Transverse colon (tissue), 4 donors: Measurements from ENCODE around the gene PTPRF. TPM values are rescaled to one million over a fixed set of nuclear protein-coding genes. Genes with fewer than 3 reads are reported as not detected.

Source experiments
- DNase-seq: peaks from one replicate; pipeline ENCODE4 v3.0.0-alpha.2; 2019
- H3K27ac ChIP-seq, 4 donors: fragments of 200-600 bp; sonication (generic); 2 replicates each; pipeline ENCODE4 v1.5.1; 2016 to 2018; ENCODE audit warnings: inconsistent platforms in 4 of 4
- H3K27me3 ChIP-seq: fragments of 200-600 bp; sonication (generic); 2 replicates; pipeline ENCODE4 v1.5.1; 2017; ENCODE audit warnings: inconsistent platforms
- H3K36me3 ChIP-seq, 4 donors: fragments of 200-600 bp; sonication (generic); 2 replicates each; pipeline ENCODE4 v1.5.1; 2017 to 2019; ENCODE audit warnings: inconsistent platforms in 4 of 4
- H3K4me1 ChIP-seq, 4 donors: fragments of 200-600 bp; sonication (generic); 2 replicates each; pipeline ENCODE4 v1.5.1; 2017 to 2020; ENCODE audit warnings: inconsistent platforms in 4 of 4
- H3K4me3 ChIP-seq, 4 donors: fragments of 200-600 bp; sonication (generic); 1 replicate in 1 of 4; 2 replicates in 3 of 4; pipeline versions ENCODE4 v1.5.1 to v1.6.1; 2017 to 2019; ENCODE audit warnings: inconsistent platforms in 4 of 4
- H3K9me3 ChIP-seq, 2 donors: fragments of 200-600 bp; sonication (generic); 2 replicates each; pipeline ENCODE4 v1.5.1; 2017 to 2019; ENCODE audit warnings: inconsistent platforms in 2 of 2
- CTCF ChIP-seq, 5 experiments: fragments of 200-600 bp in 3 of 5; fragments of 450-650 bp in 2 of 5; sonication (generic) in 3 of 5; IDR thresholded peaks; 1 replicate in 2 of 5; 2 replicates in 3 of 5; pipeline ENCODE4 v1.5.1; 2016 to 2017; ENCODE audit warnings: antibody characterized with exemption in 5 of 5, inconsistent platforms in 3 of 5, mild to moderate bottlenecking in 2 of 5, moderate library complexity in 1 of 5
- EP300 ChIP-seq: sonication (generic); formaldehyde crosslinking; IDR thresholded peaks from one replicate; pipeline ENCODE4 v1.6.1; 2017; ENCODE audit warnings: antibody characterized with exemption, low read depth
- POLR2A ChIP-seq: fragments of 450-650 bp; IDR thresholded peaks from one replicate; pipeline ENCODE4 v1.6.1; 2016; ENCODE audit warnings: antibody characterized with exemption, mild to moderate bottlenecking, moderate library complexity
- POLR2AphosphoS5 ChIP-seq, 3 donors: sonication (generic); formaldehyde crosslinking; IDR thresholded peaks; one replicate each; pipeline ENCODE4 v1.6.1; 2016; ENCODE audit warnings: antibody characterized with exemption in 3 of 3
- WGBS, 2 donors: methylation state at CpG; one replicate each; pipeline ENCODE4 v1.1.5; 2018; ENCODE audit warnings: low coverage in 1 of 2; 5-methylcytosine and 5-hydroxymethylcytosine counted together
- in situ Hi-C, 4 donors: fragments of 200-750 bp; cut with MboI; loops; one replicate each; pipeline versions ENCODE4 v1.15.0 to v1.15.1; 2017; ENCODE audit warnings: low sequenced_read_pairs in 3 of 4, low pct_ligation_motif_present in 1 of 4, low pct_unique_long_range_greater_than_20kb in 1 of 4
- intact Hi-C: fragments of 100-400 bp; cut with DNase I; formaldehyde crosslinking; loops from one replicate; pipeline ENCODE4 v1.15.1; 2023; ENCODE audit warnings: low total_unique reads
- total RNA-seq, 4 donors: library from RNA; depleted of rRNA; stranded (reverse); fragments of >200 nt; gene quantifications; one replicate each; pipeline ENCODE4 v1.1.0, GENCODE V29; 2016

PTPRF gene
- total RNA-seq, 4 donors from 2014 or later = 278 to 549 (median 404) TPM

GRCh38 chr1:43559714-43560113 is 29.0 kb downstream of the PTPRF start:
- in situ Hi-C loops (no loop called here), intact Hi-C loops (no loop called here)
- peak overlapping the region in 1 of 4 donors; percentile 91 for H3K27ac ChIP-seq
- no peak for DNase-seq
- no peak for TF ChIP-seq POLR2A
- no peak for TF ChIP-seq CTCF (IDR thresholded peaks at IDR 0.05)
- no peak for TF ChIP-seq POLR2AphosphoS5 (IDR thresholded peaks at IDR 0.05)
- TF ChIP-seq EP300 = no peak
- H3K4me1 ChIP-seq = peaks cover 23 to 35% (median 28%) of the 10 kb centered on the region in 4 donors
- WGBS, 2 donors = 92% methylated on average over 6 of the region's 6 CpGs; no CpG with 5 or more reads in 1 of the 2 donors
- no peaks in the 10 kb centered on the region for H3K36me3 ChIP-seq
- H3K4me3 ChIP-seq = no peak overlapping the region
- H3K9me3 ChIP-seq = no peaks in the 10 kb centered on the region
- H3K27me3 ChIP-seq = no peaks in the 10 kb centered on the region

GRCh38 chr1:43560286-43560685 is 29.6 kb downstream of the PTPRF start:
- Histone ChIP-seq H3K9me3 (no peaks in the 10 kb centered on the region), H3K27ac (peak overlapping the region in 1 of 4 donors; percentile 91), H3K4me1 (peaks cover 26 to 41% (median 33%) of the 10 kb centered on the region in 4 donors), H3K36me3 (no peaks in the 10 kb centered on the region), H3K4me3 (no peak overlapping the region), H3K27me3 (no peaks in the 10 kb centered on the region)
- no peak for DNase-seq
- no peak for TF ChIP-seq EP300
- no peak for TF ChIP-seq POLR2AphosphoS5 (IDR thresholded peaks at IDR 0.05)
- TF ChIP-seq POLR2A = no peak
- no peak for TF ChIP-seq CTCF (IDR thresholded peaks at IDR 0.05)
- whole genome bisulfite sequencing, 2 donors = 76% methylated on average over 6 of the region's 6 CpGs; no CpG with 5 or more reads in 1 of the 2 donors
- intact Hi-C loops = no loop called here
- in situ Hi-C loops = no loop called here

GRCh38 chr1:43563876-43564539 is 33.3 kb downstream of the PTPRF start:
- Histone ChIP-seq H3K9me3 (no peaks in the 10 kb centered on the region), H3K36me3 (no peaks in the 10 kb centered on the region), H3K4me3 (no peak overlapping the region), H3K4me1 (peaks cover 3 to 29% (median 18%) of the 10 kb centered on the region in 4 donors), H3K27ac (peak overlapping the region; percentile 4 to 51 (median 24)), H3K27me3 (no peaks in the 10 kb centered on the region)
- intact Hi-C loops (no loop called here), in situ Hi-C loops (no loop called here)
- no peak for DNase-seq
- TF ChIP-seq EP300 (no peak), POLR2A (no peak), POLR2AphosphoS5 (IDR thresholded peaks at IDR 0.05) (no peak), CTCF (IDR thresholded peaks at IDR 0.05) (no peak)
- WGBS, 2 donors = 26 to 71% methylated on average over 6 to 19 of the region's 19 CpGs

- Histone ChIP-seq H3K9me3 (no peaks in the 10 kb centered on the region), H3K27ac (peak overlapping the region in 2 of 4 donors; percentile 5 to 51), H3K36me3 (no peaks in the 10 kb centered on the region), H3K4me1 (peaks cover 0 to 25% (median 13%) of the 10 kb centered on the region in 4 donors), H3K4me3 (no peak overlapping the region), H3K27me3 (no peaks in the 10 kb centered on the region)
- in situ Hi-C loops = no loop called here
- TF ChIP-seq EP300 (no peak), CTCF (IDR thresholded peaks at IDR 0.05) (no peak), POLR2A (no peak), POLR2AphosphoS5 (IDR thresholded peaks at IDR 0.05) (no peak)
- intact Hi-C loops = no loop called here
- WGBS, 2 donors = 78 to 100% methylated on average over 1 to 19 of the region's 19 CpGs
- DNase-seq = no peak
Observed at GRCh38 chr1:43564551-43565348, 34.1 kb downstream of the PTPRF start.
